Upper lobe of left lung (tissue), 4 donors: Measurements from ENCODE around the gene EGLN1.

ENCODE experiments used
- POLR2A ChIP-seq, 4 donors: fragments of 450-650 bp; IDR thresholded peaks; one replicate each; pipeline ENCODE4 v1.5.1; 2016 to 2017; ENCODE audit warnings: antibody characterized with exemption in 4 of 4, mild to moderate bottlenecking in 2 of 4
- TF ChIP-seq, protein P1 (sequence below), 6 experiments: fragments of 450-650 bp in 4 of 6; fragments of 200-600 bp in 2 of 6; sonication (generic) in 2 of 6; IDR thresholded peaks; one replicate each; pipeline ENCODE4 v1.5.1; 2016 to 2019; ENCODE audit warnings: antibody characterized with exemption in 6 of 6

DNA sequence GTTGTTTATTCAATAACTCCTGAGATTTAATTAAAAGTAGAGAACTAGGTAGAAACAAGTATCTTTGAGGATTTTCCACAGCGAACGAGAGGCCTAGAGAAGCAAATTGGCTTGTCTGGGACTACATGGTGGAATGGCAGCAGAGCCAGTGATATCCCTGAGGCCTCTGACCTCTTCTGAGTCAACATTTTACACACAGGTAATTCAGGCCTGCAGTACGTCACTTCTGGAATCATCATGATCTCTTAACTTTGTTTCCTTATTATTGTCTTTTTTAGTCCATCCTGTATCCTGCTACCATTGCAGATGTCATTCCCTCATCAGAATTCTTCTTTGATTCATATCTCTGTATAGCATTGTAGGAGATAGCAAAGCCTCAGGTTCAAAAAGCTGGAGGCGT lies 74.1 kb downstream of the EGLN1 start:
- TF ChIP-seq, protein P1, sequence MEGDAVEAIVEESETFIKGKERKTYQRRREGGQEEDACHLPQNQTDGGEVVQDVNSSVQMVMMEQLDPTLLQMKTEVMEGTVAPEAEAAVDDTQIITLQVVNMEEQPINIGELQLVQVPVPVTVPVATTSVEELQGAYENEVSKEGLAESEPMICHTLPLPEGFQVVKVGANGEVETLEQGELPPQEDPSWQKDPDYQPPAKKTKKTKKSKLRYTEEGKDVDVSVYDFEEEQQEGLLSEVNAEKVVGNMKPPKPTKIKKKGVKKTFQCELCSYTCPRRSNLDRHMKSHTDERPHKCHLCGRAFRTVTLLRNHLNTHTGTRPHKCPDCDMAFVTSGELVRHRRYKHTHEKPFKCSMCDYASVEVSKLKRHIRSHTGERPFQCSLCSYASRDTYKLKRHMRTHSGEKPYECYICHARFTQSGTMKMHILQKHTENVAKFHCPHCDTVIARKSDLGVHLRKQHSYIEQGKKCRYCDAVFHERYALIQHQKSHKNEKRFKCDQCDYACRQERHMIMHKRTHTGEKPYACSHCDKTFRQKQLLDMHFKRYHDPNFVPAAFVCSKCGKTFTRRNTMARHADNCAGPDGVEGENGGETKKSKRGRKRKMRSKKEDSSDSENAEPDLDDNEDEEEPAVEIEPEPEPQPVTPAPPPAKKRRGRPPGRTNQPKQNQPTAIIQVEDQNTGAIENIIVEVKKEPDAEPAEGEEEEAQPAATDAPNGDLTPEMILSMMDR (IDR thresholded peaks at IDR 0.05), result no peak
- no peak for TF ChIP-seq POLR2A (IDR thresholded peaks at IDR 0.05)
